RWPE2 (cell line): ENCODE results near the gene PPP2R2D.

ENCODE experiments used
- ATAC-seq: fragments of 200-7000 bp; cut with Tn5 transposase; 3 replicates; pipeline ENCODE4 v1.9.1; 2021; ENCODE audit warnings: low read depth
- DNase-seq: peaks from one replicate; pipeline ENCODE4 v3.0.0-alpha.2; 2020; ENCODE audit warnings: low spot score
- H3K27ac ChIP-seq: fragments of 450-650 bp; 2 replicates; pipeline ENCODE4 v1.5.1; 2017; ENCODE audit warnings: mild to moderate bottlenecking; ENCODE audit not compliant: poor library complexity, severe bottlenecking
- H3K27me3 ChIP-seq: fragments of 250-450 bp; sonication (Bioruptor Pico); 2 replicates; pipeline ENCODE4 v1.5.1; 2021; ENCODE audit warnings: mild to moderate bottlenecking, moderate library complexity; ENCODE audit not compliant: insufficient read depth, poor library complexity, severe bottlenecking
- H3K36me3 ChIP-seq: fragments of 250-450 bp; sonication (Bioruptor Pico); 2 replicates; pipeline ENCODE4 v1.5.1; 2020; ENCODE audit warnings: low read depth, mild to moderate bottlenecking, moderate library complexity
- H3K4me1 ChIP-seq: fragments of 250-450 bp; sonication (Bioruptor Pico); 2 replicates; pipeline ENCODE4 v1.5.1; 2021; ENCODE audit warnings: mild to moderate bottlenecking, moderate library complexity; ENCODE audit not compliant: insufficient read depth, poor library complexity, severe bottlenecking
- H3K4me3 ChIP-seq: fragments of 250-450 bp; sonication (Bioruptor Pico); 2 replicates; pipeline ENCODE4 v1.5.1; 2021; ENCODE audit warnings: mild to moderate bottlenecking, moderate library complexity; ENCODE audit not compliant: severe bottlenecking
- H3K9me3 ChIP-seq: fragments of 250-450 bp; sonication (Bioruptor Pico); 2 replicates; pipeline ENCODE4 v1.5.1; 2021; ENCODE audit warnings: mild to moderate bottlenecking, moderate library complexity; ENCODE audit not compliant: severe bottlenecking
- CTCF ChIP-seq: fragments of 450-650 bp; IDR thresholded peaks from one replicate; pipeline ENCODE4 v1.5.1; 2017; ENCODE audit warnings: mild to moderate bottlenecking, moderate library complexity; ENCODE audit not compliant: poor library complexity, severe bottlenecking

PPP2R2D gene

GRCh38 chr10:131900350-131901152 lies at the start of gene PPP2R2D:
Gene PPP2R2D (plus strand): TSS chr10:131901008. CDS start chr10:131901149, 141 bp downstream.
- H3K9me3 ChIP-seq: no peaks in the 10 kb centered on the region

GRCh38 chr10:131851346-131851745 lies 49.5 kb upstream of the PPP2R2D start:
- no peaks in the 10 kb centered on the region for H3K4me1 ChIP-seq
- DNase-seq (no peak), ATAC-seq (no peak)
- no peak overlapping the region for H3K27ac ChIP-seq
- TF ChIP-seq CTCF: no peak
- H3K36me3 ChIP-seq: no peaks in the 10 kb centered on the region
- no peaks in the 10 kb centered on the region for H3K27me3 ChIP-seq
- no peak overlapping the region for H3K4me3 ChIP-seq
- H3K9me3 ChIP-seq: no peaks in the 10 kb centered on the region

More at GRCh38 chr10:131900350-131901152, at the start of gene PPP2R2D:
- peaks cover 21% of the 10 kb centered on the region for H3K36me3 ChIP-seq
- H3K4me1 ChIP-seq: peaks cover 24% of the 10 kb centered on the region
- peak within 1 kb of the TSS; percentile 78 for H3K27ac ChIP-seq
- TF ChIP-seq CTCF: no peak
- DNase-seq: peak; percentile 94
- no peaks in the 10 kb centered on the region for H3K27me3 ChIP-seq
- H3K4me3 ChIP-seq: peak within 1 kb of the TSS; percentile 72
- ATAC-seq: peak; percentile 94

DNA sequence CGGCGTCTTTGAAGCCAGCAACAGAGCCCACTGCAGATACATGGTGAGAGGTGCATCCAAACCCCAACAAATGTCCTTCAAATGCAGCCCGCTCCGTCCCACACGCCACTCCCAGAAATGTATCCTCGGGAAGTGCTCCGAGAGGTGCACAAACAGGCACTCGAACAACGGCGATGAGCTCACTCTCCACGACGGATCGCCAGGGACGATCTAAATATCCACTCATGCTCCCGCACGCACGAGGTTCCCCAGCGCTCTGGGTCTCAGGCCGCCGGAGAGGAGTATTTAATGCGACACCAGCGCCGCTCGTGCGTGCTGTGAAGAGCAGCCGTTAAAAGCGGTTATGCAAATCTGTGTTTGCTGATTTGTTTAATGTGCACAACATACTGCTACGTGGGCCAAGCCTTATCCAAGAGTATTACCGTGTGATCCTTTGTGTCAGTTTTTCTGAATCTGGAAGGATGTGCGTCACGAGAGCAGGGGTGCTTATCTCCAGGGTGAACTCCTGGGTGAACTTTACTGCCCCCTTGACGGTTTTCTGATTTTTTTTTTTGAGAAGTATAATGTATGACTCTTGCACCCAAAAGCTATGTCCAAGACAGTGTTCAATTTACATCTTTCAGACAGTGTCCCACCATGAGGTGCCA lies 48.5 kb upstream of the PPP2R2D start:
- no peak for ATAC-seq
- TF ChIP-seq CTCF: no peak
- H3K27ac ChIP-seq: no peak overlapping the region
- H3K4me3 ChIP-seq: no peak overlapping the region
- H3K9me3 ChIP-seq: no peaks in the 10 kb centered on the region
- no peak for DNase-seq
- H3K36me3 ChIP-seq: no peaks in the 10 kb centered on the region
- no peaks in the 10 kb centered on the region for H3K4me1 ChIP-seq
- H3K27me3 ChIP-seq: no peaks in the 10 kb centered on the region

- DNase-seq: no peak
- Histone ChIP-seq H3K27ac (no peak overlapping the region), H3K27me3 (no peaks in the 10 kb centered on the region), H3K4me1 (no peaks in the 10 kb centered on the region), H3K36me3 (no peaks in the 10 kb centered on the region), H3K4me3 (no peak overlapping the region), H3K9me3 (no peaks in the 10 kb centered on the region)
- no peak for ATAC-seq
- no peak for TF ChIP-seq CTCF
Measured at GRCh38 chr10:131852823-131853609, 47.8 kb upstream of the PPP2R2D start.
